ENCODE results near the gene RHBDL1. TPM values are rescaled to one million over a fixed set of nuclear protein-coding genes. Genes with fewer than 3 reads are reported as not detected.

Gene RHBDL1
- total and polyA plus RNA-seq, 10 of the 15 experiments (the other 5 are each of a cell fraction or from before 2014, with no cell fraction given): 0.04 to 1.3 (median 0.65) TPM; not detected in 5

DNA sequence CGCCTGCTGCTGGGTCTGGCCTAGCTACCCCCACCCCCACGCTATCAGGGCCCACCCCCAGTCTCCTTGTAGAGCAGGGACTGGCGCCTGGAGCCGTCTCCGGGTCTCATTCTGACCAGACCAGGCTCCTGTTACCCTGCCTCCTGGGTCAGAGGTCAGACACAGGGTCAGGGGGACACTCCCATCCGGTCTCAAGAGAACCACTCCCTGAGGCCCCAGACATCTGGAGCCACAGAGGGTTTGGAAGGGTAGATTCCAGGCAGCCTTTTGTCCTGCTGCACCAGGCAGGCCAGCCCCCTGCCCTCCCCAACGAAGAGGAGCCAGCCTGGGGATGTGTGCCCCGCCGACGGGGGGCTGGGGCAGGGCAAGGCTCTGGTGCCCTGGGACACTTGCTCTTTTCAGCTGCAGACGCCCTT is 45.6 kb upstream of the RHBDL1 start (continued):
- TF ChIP-seq POLR2AphosphoS5 (IDR thresholded peaks at IDR 0.05; ENCODE audit: low read length): no peak

- SMC1A ChIA-PET (ENCODE audit: uncharacterized antibody, unreplicated experiment): no interaction called here
- no peak overlapping the region for H2AFZ ChIP-seq (ENCODE audit: control insufficient read depth, low read depth, low read length)
- no peaks in the 10 kb centered on the region; the same call in 1 of the 2 replicates for H3K4me1 ChIP-seq (ENCODE audit: control insufficient read depth, insufficient read depth, low read length)
- H3K79me2 ChIP-seq (ENCODE audit: control insufficient read depth, insufficient read depth, low read length): peaks cover 6% of the 10 kb centered on the region
- no peak overlapping the region for H3K27ac ChIP-seq (ENCODE audit: control insufficient read depth, insufficient read depth)
- no peak overlapping the region for H3K4me2 ChIP-seq (ENCODE audit: control insufficient read depth, insufficient read depth)
- no TSS peak for BruUV-seq (replicated peaks)
- ATAC-seq: no peak; the same call in 2 of the 3 replicates
- DNase-seq (ENCODE audit: low read depth, low spot score): no peak
- RAD21 ChIA-PET (ENCODE audit: unreplicated experiment): no interaction called here
- CTCF ChIA-PET: no interaction called here
- no peak for FAIRE-seq
- 62% methylated on average over 27 of the region's 29 CpGs for WGBS (ENCODE audit: insufficient coverage, insufficient replicate concordance, low lambda C conversion rate, missing lambda C conversion rate)
- POLR2A ChIA-PET: no interaction called here
- H3K36me3 ChIP-seq (ENCODE audit: control insufficient read depth in 2 of 2, insufficient read depth in 2 of 2, low read length in 1 of 2): peaks cover 0 to 4% of the 10 kb centered on the region in 2 experiments; a peak in 3 of 4 replicates
- H4K20me1 ChIP-seq (ENCODE audit: control insufficient read depth, insufficient read depth): no peaks in the 10 kb centered on the region
- no peaks in the 10 kb centered on the region for H3K9me3 ChIP-seq (replicated peaks; ENCODE audit: control insufficient read depth, insufficient read depth, low read length)
- H3K9ac ChIP-seq (ENCODE audit: control insufficient read depth, insufficient read depth, low read length): no peak overlapping the region
- no peak for TF ChIP-seq MEF2A (IDR thresholded peaks at IDR 0.05; ENCODE audit: insufficient read depth, low read depth, low read length)
- TF ChIP-seq ZNF622 (IDR thresholded peaks at IDR 0.05): no peak
- TF ChIP-seq KAT2A (conservative IDR thresholded peaks at IDR 0.05; ENCODE audit: control insufficient read depth, low read depth, low read length): no peak
- TF ChIP-seq MTA3 (IDR thresholded peaks at IDR 0.05; ENCODE audit: borderline replicate concordance, low read length): no peak
- no peak for TF ChIP-seq SREBF1 (IDR thresholded peaks at IDR 0.05; ENCODE audit: low read length)
- TF ChIP-seq SMC3 (IDR thresholded peaks at IDR 0.05; ENCODE audit: borderline replicate concordance, low read length): no peak
- TF ChIP-seq HDAC6 (IDR thresholded peaks at IDR 0.05; ENCODE audit: unreplicated experiment): no peak
- TF ChIP-seq ZNF207 (IDR thresholded peaks at IDR 0.05; ENCODE audit: borderline replicate concordance): no peak
- TF ChIP-seq KDM1A (IDR thresholded peaks at IDR 0.05; ENCODE audit: borderline replicate concordance): no peak
- no peak for TF ChIP-seq POLR2AphosphoS5 (IDR thresholded peaks at IDR 0.05; ENCODE audit: low read length)
- no peak for TF ChIP-seq YBX1 (IDR thresholded peaks at IDR 0.05)
- H3K4me3 ChIP-seq: no peak overlapping the region
- no peaks in the 10 kb centered on the region for H3K27me3 ChIP-seq (replicated peaks in 1 of 2; ENCODE audit: control insufficient read depth in 2 of 2, insufficient read depth in 2 of 2, low read length in 1 of 2)
- intact Hi-C loops (cut with micrococcal nuclease; ENCODE audit: unreplicated experiment): no loop called here
- in situ Hi-C loops (cut with MboI): no loop called here
These were observed 45.1 kb upstream of the RHBDL1 start for GRCh38 chr16:630249-630814.
